ENCODE measurements around the gene BRSK1. TPM values are rescaled to one million over a fixed set of nuclear protein-coding genes. Genes with fewer than 3 reads are reported as not detected.

The BRSK1 gene
- polyA plus RNA-seq, 4 donors = 0.22 to 3.5 (median 2.7) TPM

GRCh38 chr19:55350620-55351315 is 67.0 kb downstream of the BRSK1 start:
- whole genome bisulfite sequencing, 3 donors = 55 to 67% (median 59%) methylated on average over 11 of the region's 11 CpGs
- peaks cover 0 to 20% (median 5%) of the 10 kb centered on the region in 3 donors for H3K4me1 ChIP-seq (ENCODE audit: control insufficient read depth in 3 of 3, insufficient read depth in 2 of 3, low read depth in 1 of 3, low read length in 2 of 3)
- H3K36me3 ChIP-seq (ENCODE audit: control insufficient read depth in 3 of 3, insufficient read depth in 2 of 3, low read depth in 1 of 3, low read length in 3 of 3) = peaks cover 0 to 26% (median 5%) of the 10 kb centered on the region in 3 donors
- no peak for FAIRE-seq
- no peak overlapping the region for H3K4me3 ChIP-seq (ENCODE audit: low read depth in 1 of 3, low read length in 3 of 3)
- H3K9me3 ChIP-seq (ENCODE audit: control insufficient read depth in 2 of 2, insufficient read depth in 1 of 2, low read depth in 1 of 2, low read length in 1 of 2) = no peaks in the 10 kb centered on the region
- peaks cover 4 to 48% (median 30%) of the 10 kb centered on the region in 3 donors for H3K27me3 ChIP-seq (ENCODE audit: control insufficient read depth in 3 of 3, insufficient read depth in 3 of 3, low read length in 3 of 3)
- no peak for DNase-seq
- H3K27ac ChIP-seq (ENCODE audit: low read depth in 1 of 3, low read length in 2 of 3) = no peak overlapping the region

GRCh38 chr19:55352040-55352439 is 68.2 kb downstream of the BRSK1 start:
- Histone ChIP-seq H3K27ac (ENCODE audit: low read depth in 1 of 3, low read length in 2 of 3) (no peak overlapping the region), H3K4me3 (ENCODE audit: low read depth in 1 of 3, low read length in 3 of 3) (no peak overlapping the region), H3K27me3 (ENCODE audit: control insufficient read depth in 3 of 3, insufficient read depth in 3 of 3, low read length in 3 of 3) (peaks cover 4 to 61% (median 33%) of the 10 kb centered on the region in 3 donors), H3K9me3 (ENCODE audit: control insufficient read depth in 2 of 2, insufficient read depth in 1 of 2, low read depth in 1 of 2, low read length in 1 of 2) (no peaks in the 10 kb centered on the region), H3K4me1 (ENCODE audit: control insufficient read depth in 3 of 3, insufficient read depth in 2 of 3, low read depth in 1 of 3, low read length in 2 of 3) (peaks cover 0 to 20% (median 5%) of the 10 kb centered on the region in 3 donors), H3K36me3 (ENCODE audit: control insufficient read depth in 3 of 3, insufficient read depth in 2 of 3, low read depth in 1 of 3, low read length in 3 of 3) (peaks cover 0 to 17% (median 2%) of the 10 kb centered on the region in 3 donors)
- FAIRE-seq (no peak), DNase-seq (no peak)
- 44 to 63% (median 58%) methylated on average over 6 of the region's 6 CpGs for WGBS, 3 donors

GRCh38 chr19:55352549-55353145 is 68.8 kb downstream of the BRSK1 start:
- Histone ChIP-seq H3K27me3 (ENCODE audit: control insufficient read depth in 3 of 3, insufficient read depth in 3 of 3, low read length in 3 of 3) (peaks cover 6 to 65% (median 33%) of the 10 kb centered on the region in 3 donors), H3K4me1 (ENCODE audit: control insufficient read depth in 3 of 3, insufficient read depth in 2 of 3, low read depth in 1 of 3, low read length in 2 of 3) (peaks cover 0 to 20% (median 5%) of the 10 kb centered on the region in 3 donors), H3K27ac (ENCODE audit: low read depth in 1 of 3, low read length in 2 of 3) (no peak overlapping the region), H3K9me3 (ENCODE audit: control insufficient read depth in 2 of 2, insufficient read depth in 1 of 2, low read depth in 1 of 2, low read length in 1 of 2) (no peaks in the 10 kb centered on the region), H3K4me3 (ENCODE audit: low read depth in 1 of 3, low read length in 3 of 3) (no peak overlapping the region), H3K36me3 (ENCODE audit: control insufficient read depth in 3 of 3, insufficient read depth in 2 of 3, low read depth in 1 of 3, low read length in 3 of 3) (peaks cover 0 to 12% (median 0%) of the 10 kb centered on the region in 3 donors)
- DNase-seq (peak in 1 of 2 donors; percentile 43), FAIRE-seq (no peak)
- 41 to 65% (median 53%) methylated on average over 25 of the region's 25 CpGs for WGBS, 3 donors

- H3K36me3 ChIP-seq (ENCODE audit: control insufficient read depth in 3 of 3, insufficient read depth in 2 of 3, low read depth in 1 of 3, low read length in 3 of 3) = peaks cover 0 to 6% (median 0%) of the 10 kb centered on the region in 3 donors
- peaks cover 0 to 20% (median 5%) of the 10 kb centered on the region in 3 donors for H3K4me1 ChIP-seq (ENCODE audit: control insufficient read depth in 3 of 3, insufficient read depth in 2 of 3, low read depth in 1 of 3, low read length in 2 of 3)
- no peak overlapping the region for H3K27ac ChIP-seq (ENCODE audit: low read depth in 1 of 3, low read length in 2 of 3)
- H3K9me3 ChIP-seq (ENCODE audit: control insufficient read depth in 2 of 2, insufficient read depth in 1 of 2, low read depth in 1 of 2, low read length in 1 of 2) = no peaks in the 10 kb centered on the region
- peak overlapping the region; percentile 34 to 57 (median 51) for H3K4me3 ChIP-seq (ENCODE audit: low read depth in 1 of 3, low read length in 3 of 3)
- H3K27me3 ChIP-seq (ENCODE audit: control insufficient read depth in 3 of 3, insufficient read depth in 3 of 3, low read length in 3 of 3) = peaks cover 6 to 65% (median 33%) of the 10 kb centered on the region in 3 donors
- no peak for FAIRE-seq
- no peak for DNase-seq
- WGBS, 3 donors = 4% methylated on average over 22 to 24 of the region's 24 CpGs
Observed at GRCh38 chr19:55353356-55353802, 69.6 kb downstream of the BRSK1 start.

- FAIRE-seq = no peak
- WGBS, 3 donors = 1 to 2% (median 1%) methylated on average over 50 to 72 of the region's 72 CpGs
- H3K4me3 ChIP-seq (ENCODE audit: low read depth in 1 of 3, low read length in 3 of 3) = peak overlapping the region; percentile 34 to 57 (median 51)
Observed at GRCh38 chr19:55353803-55354697, 70.3 kb downstream of the BRSK1 start.

GRCh38 chr19:55354698-55355212 is 71.0 kb downstream of the BRSK1 start, which contains the start of gene COX6B2:
COX6B2 (minus strand) TSS chr19:55354719; CDS start chr19:55354521, 198 bp downstream.
- 2 to 3% (median 2%) methylated on average over 22 to 41 of the region's 43 CpGs for WGBS, 3 donors
- Histone ChIP-seq H3K9me3 (ENCODE audit: control insufficient read depth in 2 of 2, insufficient read depth in 1 of 2, low read depth in 1 of 2, low read length in 1 of 2) (no peaks in the 10 kb centered on the region), H3K4me3 (ENCODE audit: low read depth in 1 of 3, low read length in 3 of 3) (peak within 1 kb of the TSS; percentile 34 to 57 (median 51)), H3K36me3 (ENCODE audit: control insufficient read depth in 3 of 3, insufficient read depth in 2 of 3, low read depth in 1 of 3, low read length in 3 of 3) (no peaks in the 10 kb centered on the region), H3K4me1 (ENCODE audit: control insufficient read depth in 3 of 3, insufficient read depth in 2 of 3, low read depth in 1 of 3, low read length in 2 of 3) (peaks cover 0 to 20% (median 5%) of the 10 kb centered on the region in 3 donors), H3K27ac (ENCODE audit: low read depth in 1 of 3, low read length in 2 of 3) (no peak within 1 kb of the TSS), H3K27me3 (ENCODE audit: control insufficient read depth in 3 of 3, insufficient read depth in 3 of 3, low read length in 3 of 3) (peaks cover 6 to 65% (median 33%) of the 10 kb centered on the region in 3 donors)
- DNase-seq (no peak), FAIRE-seq (no peak)

More at GRCh38 chr19:55353803-55354697, 70.3 kb downstream of the BRSK1 start:
- Histone ChIP-seq H3K4me1 (ENCODE audit: control insufficient read depth in 3 of 3, insufficient read depth in 2 of 3, low read depth in 1 of 3, low read length in 2 of 3) (peaks cover 0 to 20% (median 5%) of the 10 kb centered on the region in 3 donors), H3K27me3 (ENCODE audit: control insufficient read depth in 3 of 3, insufficient read depth in 3 of 3, low read length in 3 of 3) (peaks cover 6 to 65% (median 33%) of the 10 kb centered on the region in 3 donors), H3K36me3 (ENCODE audit: control insufficient read depth in 3 of 3, insufficient read depth in 2 of 3, low read depth in 1 of 3, low read length in 3 of 3) (peaks cover 0 to 3% (median 0%) of the 10 kb centered on the region in 3 donors), H3K9me3 (ENCODE audit: control insufficient read depth in 2 of 2, insufficient read depth in 1 of 2, low read depth in 1 of 2, low read length in 1 of 2) (no peaks in the 10 kb centered on the region), H3K27ac (ENCODE audit: low read depth in 1 of 3, low read length in 2 of 3) (no peak overlapping the region)
- DNase-seq = peak; percentile 45 to 84

GRCh38 chr19:55355213-55355821 is 71.5 kb downstream of the BRSK1 start:
- no peaks in the 10 kb centered on the region for H3K9me3 ChIP-seq (ENCODE audit: control insufficient read depth in 2 of 2, insufficient read depth in 1 of 2, low read depth in 1 of 2, low read length in 1 of 2)
- no peak for DNase-seq
- no peak for FAIRE-seq

More at GRCh38 chr19:55355213-55355821, 71.5 kb downstream of the BRSK1 start:
- H3K27ac ChIP-seq (ENCODE audit: low read depth in 1 of 3, low read length in 2 of 3) = no peak overlapping the region
- peaks cover 6 to 65% (median 33%) of the 10 kb centered on the region in 3 donors for H3K27me3 ChIP-seq (ENCODE audit: control insufficient read depth in 3 of 3, insufficient read depth in 3 of 3, low read length in 3 of 3)
- no peak overlapping the region for H3K4me3 ChIP-seq (ENCODE audit: low read depth in 1 of 3, low read length in 3 of 3)
- WGBS, 3 donors = 18 to 27% (median 19%) methylated on average over 11 to 13 of the region's 13 CpGs
- H3K36me3 ChIP-seq (ENCODE audit: control insufficient read depth in 3 of 3, insufficient read depth in 2 of 3, low read depth in 1 of 3, low read length in 3 of 3) = no peaks in the 10 kb centered on the region
- peaks cover 0 to 20% (median 5%) of the 10 kb centered on the region in 3 donors for H3K4me1 ChIP-seq (ENCODE audit: control insufficient read depth in 3 of 3, insufficient read depth in 2 of 3, low read depth in 1 of 3, low read length in 2 of 3)
